Suprapubic skin (tissue), 4 donors: ENCODE data around the gene C4BPB. TPM values are rescaled to one million over a fixed set of nuclear protein-coding genes. Genes with fewer than 3 reads are reported as not detected.

Experiments used
- DNase-seq, 2 donors: peaks; one replicate each; pipeline ENCODE4 v3.0.0-alpha.2; 2019; ENCODE audit warnings: low spot score in 2 of 2
- H3K27ac ChIP-seq: fragments of 200-600 bp; sonication (generic); one replicate; pipeline ENCODE4 v1.5.1; 2019
- H3K27me3 ChIP-seq: fragments of 200-600 bp; sonication (generic); one replicate; pipeline ENCODE4 v1.5.1; 2019
- H3K36me3 ChIP-seq: fragments of 200-600 bp; sonication (generic); one replicate; pipeline ENCODE4 v1.5.1; 2019
- H3K4me1 ChIP-seq: fragments of 200-600 bp; sonication (generic); one replicate; pipeline ENCODE4 v1.5.1; 2019
- H3K4me3 ChIP-seq: fragments of 200-600 bp; sonication (generic); one replicate; pipeline ENCODE4 v1.5.1; 2019; ENCODE audit warnings: mild to moderate bottlenecking
- H3K9me3 ChIP-seq: fragments of 200-600 bp; sonication (generic); one replicate; pipeline ENCODE4 v1.5.1; 2019
- CTCF ChIP-seq, 2 donors: fragments of 200-600 bp in 1 of 2; fragments of 450-650 bp in 1 of 2; sonication (generic) in 1 of 2; IDR thresholded peaks; one replicate each; pipeline ENCODE4 v1.5.1; 2016 to 2019; ENCODE audit warnings: antibody characterized with exemption in 2 of 2, mild to moderate bottlenecking in 1 of 2, moderate library complexity in 1 of 2
- EP300 ChIP-seq: sonication (generic); formaldehyde crosslinking; IDR thresholded peaks from one replicate; pipeline ENCODE4 v1.6.1; 2017; ENCODE audit warnings: antibody characterized with exemption
- POLR2A ChIP-seq, 2 donors: fragments of 450-650 bp; IDR thresholded peaks; one replicate each; pipeline ENCODE4 v1.6.1; 2017; ENCODE audit warnings: antibody characterized with exemption in 2 of 2, mild to moderate bottlenecking in 2 of 2, moderate library complexity in 2 of 2
- POLR2AphosphoS5 ChIP-seq, 3 donors: sonication (generic); formaldehyde crosslinking; IDR thresholded peaks; one replicate each; pipeline ENCODE4 v1.6.1; 2017; ENCODE audit warnings: antibody characterized with exemption in 3 of 3
- WGBS: methylation state at CpG from one replicate; pipeline ENCODE4 v1.1.5; 2018; 5-methylcytosine and 5-hydroxymethylcytosine counted together
- total RNA-seq, 4 donors: library from RNA; depleted of rRNA; stranded (reverse); fragments of >200 nt; gene quantifications; one replicate each; pipeline ENCODE4 v1.1.0, GENCODE V29; 2016

The C4BPB gene
- total RNA-seq, 4 donors from 2014 or later = 1.5 TPM; not detected in 3

DNA sequence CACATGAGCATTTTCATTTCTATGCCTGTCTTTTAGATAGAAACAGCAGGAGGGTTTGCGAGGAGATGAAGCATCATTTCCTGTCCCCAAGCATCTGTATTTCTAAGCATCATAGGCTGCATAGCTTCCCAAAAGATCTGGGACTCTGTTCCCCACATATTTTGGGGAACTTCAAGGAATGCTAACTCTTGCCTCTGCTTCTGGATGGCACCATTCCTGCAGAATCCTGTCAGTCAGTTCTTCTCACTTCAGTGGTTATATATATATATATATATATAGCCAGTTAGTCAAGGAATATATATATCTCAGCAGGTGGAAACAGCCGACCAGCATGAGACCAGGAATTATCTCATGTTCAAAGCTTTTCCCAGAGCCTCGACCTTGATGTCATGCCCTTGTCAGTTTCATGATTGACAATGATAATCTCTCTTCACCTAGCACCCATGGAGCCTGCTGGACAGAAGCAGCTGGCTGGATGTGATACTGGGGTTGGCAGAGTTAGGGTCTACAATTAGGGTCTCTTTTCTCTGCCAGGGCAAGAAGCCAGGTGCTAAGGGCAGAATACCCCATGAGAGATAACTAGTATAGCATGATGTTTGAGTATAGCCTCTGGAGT, 33.2 kb upstream of the C4BPB start:
- no peaks in the 10 kb centered on the region for H3K27me3 ChIP-seq
- peaks cover 34% of the 10 kb centered on the region for H3K4me1 ChIP-seq
- no peak overlapping the region for H3K27ac ChIP-seq
- H3K36me3 ChIP-seq = peaks cover 6% of the 10 kb centered on the region
- H3K4me3 ChIP-seq = no peak overlapping the region
- no peak for TF ChIP-seq POLR2A (IDR thresholded peaks at IDR 0.05)
- TF ChIP-seq POLR2AphosphoS5 (IDR thresholded peaks at IDR 0.05) = no peak
- TF ChIP-seq CTCF (IDR thresholded peaks at IDR 0.05) = no peak
- no peak for TF ChIP-seq EP300
- DNase-seq = no peak
- H3K9me3 ChIP-seq = no peaks in the 10 kb centered on the region
- WGBS = 79% methylated on average over 3 of the region's 3 CpGs

DNA sequence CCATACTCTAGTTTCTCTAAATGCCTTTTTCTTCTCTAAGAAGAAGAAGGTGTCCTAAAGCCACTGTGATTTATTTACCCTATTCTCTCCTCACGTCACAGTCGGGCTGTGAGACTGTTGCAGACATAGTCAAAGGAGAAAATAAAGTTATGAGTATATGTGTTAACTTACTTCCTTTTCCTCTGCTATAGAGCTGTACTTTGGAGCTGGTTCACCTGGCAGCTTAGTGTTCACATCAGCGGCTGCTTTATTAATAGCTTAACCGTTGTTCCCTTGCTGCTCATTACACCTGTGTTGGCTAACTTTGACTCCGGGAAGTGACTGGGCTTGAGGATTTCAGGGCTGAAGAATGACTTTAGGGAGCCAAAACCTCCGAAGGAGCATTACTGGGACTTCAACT, 32.0 kb upstream of the C4BPB start:
- Histone ChIP-seq H3K4me3 (no peak overlapping the region), H3K27ac (no peak overlapping the region), H3K27me3 (no peaks in the 10 kb centered on the region), H3K4me1 (peaks cover 27% of the 10 kb centered on the region), H3K36me3 (peaks cover 9% of the 10 kb centered on the region), H3K9me3 (no peaks in the 10 kb centered on the region)
- DNase-seq = no peak
- TF ChIP-seq CTCF (IDR thresholded peaks at IDR 0.05) = no peak
- no peak for TF ChIP-seq EP300
- no peak for TF ChIP-seq POLR2AphosphoS5 (IDR thresholded peaks at IDR 0.05)
- no peak for TF ChIP-seq POLR2A (IDR thresholded peaks at IDR 0.05)
- 84% methylated on average over 6 of the region's 6 CpGs for WGBS

DNA sequence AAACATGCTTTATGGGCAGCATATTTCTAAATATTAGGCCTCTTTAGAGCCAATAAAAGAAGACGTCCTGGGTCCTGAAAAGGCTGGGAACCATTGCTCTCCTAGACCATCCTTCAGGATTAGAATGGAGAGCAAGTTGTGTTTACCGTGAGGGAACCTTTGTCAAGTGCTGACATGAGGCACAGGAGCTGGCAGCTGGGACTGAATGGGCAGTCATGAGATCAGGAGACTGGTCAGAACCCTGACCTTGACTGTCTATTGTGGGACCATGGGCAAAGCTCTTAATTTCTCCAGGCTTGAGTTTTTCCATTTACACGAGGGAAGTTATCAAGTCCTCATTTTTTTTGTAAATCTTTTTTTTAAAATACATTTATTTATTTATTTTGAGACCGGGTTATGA, 30.4 kb upstream of the C4BPB start:
- Histone ChIP-seq H3K4me1 (peaks cover 17% of the 10 kb centered on the region), H3K4me3 (no peak overlapping the region), H3K9me3 (no peaks in the 10 kb centered on the region), H3K27me3 (no peaks in the 10 kb centered on the region), H3K36me3 (peaks cover 25% of the 10 kb centered on the region), H3K27ac (no peak overlapping the region)
- DNase-seq = no peak
- TF ChIP-seq POLR2A (IDR thresholded peaks at IDR 0.05) (no peak), CTCF (IDR thresholded peaks at IDR 0.05) (no peak)
- WGBS = 88% methylated on average over 4 of the region's 4 CpGs

- TF ChIP-seq EP300 (no peak), CTCF (IDR thresholded peaks at IDR 0.05) (no peak), POLR2A (IDR thresholded peaks at IDR 0.05) (no peak), POLR2AphosphoS5 (IDR thresholded peaks at IDR 0.05) (no peak)
- no peaks in the 10 kb centered on the region for H3K9me3 ChIP-seq
- no peaks in the 10 kb centered on the region for H3K27me3 ChIP-seq
- peaks cover 32% of the 10 kb centered on the region for H3K36me3 ChIP-seq
- H3K27ac ChIP-seq = no peak overlapping the region
- peaks cover 9% of the 10 kb centered on the region for H3K4me1 ChIP-seq
- WGBS = 89% methylated on average over 6 of the region's 6 CpGs
- no peak overlapping the region for H3K4me3 ChIP-seq
- DNase-seq = no peak
Observed at GRCh38 chr1:207058878-207059867, 29.5 kb upstream of the C4BPB start.

DNA sequence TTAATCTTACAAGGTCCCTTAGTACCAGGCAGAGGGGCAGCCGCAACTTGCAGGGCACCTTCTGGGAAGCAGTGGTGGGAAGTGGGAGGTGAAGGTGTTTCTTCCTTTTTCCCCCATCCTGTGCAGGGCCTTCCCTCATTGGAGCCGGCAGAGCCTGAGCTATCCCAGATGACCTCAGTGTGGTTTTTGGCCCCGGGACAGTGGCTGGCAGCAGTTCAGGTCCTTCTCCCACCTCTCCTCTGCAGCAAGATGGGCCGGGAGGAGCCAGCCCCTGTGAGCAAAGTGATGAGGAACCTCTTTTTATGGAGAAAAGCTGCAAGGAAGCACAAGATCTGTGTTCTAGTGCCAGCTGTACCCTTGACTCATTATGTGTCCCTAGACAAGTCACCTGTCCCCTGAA, 28.8 kb upstream of the C4BPB start:
- no peak for DNase-seq
- H3K27ac ChIP-seq = no peak overlapping the region
- 79% methylated on average over 3 of the region's 4 CpGs for WGBS

More for the DNA sequence above, 28.8 kb upstream of the C4BPB start:
- Histone ChIP-seq H3K9me3 (no peaks in the 10 kb centered on the region), H3K27me3 (no peaks in the 10 kb centered on the region), H3K4me3 (no peak overlapping the region), H3K36me3 (peaks cover 39% of the 10 kb centered on the region), H3K4me1 (peaks cover 2% of the 10 kb centered on the region)
- TF ChIP-seq EP300 = no peak
- TF ChIP-seq CTCF (IDR thresholded peaks at IDR 0.05) = no peak
- no peak for TF ChIP-seq POLR2AphosphoS5 (IDR thresholded peaks at IDR 0.05)
- TF ChIP-seq POLR2A (IDR thresholded peaks at IDR 0.05) = no peak
